ENCODE results near the gene LIPC. TPM values are rescaled to one million over a fixed set of nuclear protein-coding genes. Genes with fewer than 3 reads are reported as not detected.

Gene LIPC
- total RNA-seq, 2 donors from 2014 or later, result 0.17 to 0.26 TPM

- H3K27ac Mint-ChIP-seq, result no peak overlapping the region
- H3K9me3 Mint-ChIP-seq, result no peaks in the 10 kb centered on the region
- H3K36me3 Mint-ChIP-seq (ENCODE audit: low read depth), result no peaks in the 10 kb centered on the region
- no peak overlapping the region for H3K4me3 Mint-ChIP-seq
- peaks cover 7% of the 10 kb centered on the region for H3K4me1 Mint-ChIP-seq
- ATAC-seq (replicated peaks), result no peak
- no peaks in the 10 kb centered on the region for H3K27me3 Mint-ChIP-seq
Observed at GRCh38 chr15:58418135-58418534, 13.7 kb upstream of the LIPC start.

DNA sequence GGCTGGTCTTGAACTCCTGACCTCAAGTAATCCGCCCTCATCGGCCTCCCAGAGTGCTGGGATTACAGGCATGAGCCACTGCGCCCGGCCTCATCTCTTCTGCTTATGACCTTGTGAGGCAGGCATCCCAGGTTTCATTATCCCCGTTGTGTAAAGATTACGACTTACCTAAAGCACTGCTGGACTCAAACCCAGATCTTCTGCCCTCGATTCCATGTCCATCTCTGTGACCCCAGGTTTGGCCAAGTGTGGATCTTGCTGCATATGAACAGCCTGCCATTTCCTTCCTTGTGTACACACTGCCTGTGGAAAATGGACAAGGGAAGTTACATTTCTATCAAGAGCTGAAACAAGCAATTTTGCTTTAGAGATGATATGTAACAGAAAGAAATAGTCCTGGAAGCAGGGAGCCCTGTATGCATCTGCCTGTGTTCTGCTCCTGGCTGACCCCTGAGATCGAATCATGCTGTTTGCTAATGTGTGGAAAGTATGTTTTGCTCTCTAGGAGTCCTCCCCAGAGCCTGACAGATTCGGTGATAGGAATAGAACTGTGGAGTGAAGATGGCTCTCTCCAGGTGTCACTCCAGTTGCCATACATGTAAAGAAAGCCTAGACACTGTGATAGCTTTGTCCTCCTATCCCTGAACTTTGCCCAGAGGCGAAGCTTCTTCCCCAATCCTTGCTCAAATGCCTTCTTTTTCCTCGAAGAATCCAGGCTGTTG lies 11.8 kb upstream of the LIPC start:
- Mint-ChIP-seq H3K27ac (peak overlapping the region; percentile 69), H3K36me3 (ENCODE audit: low read depth) (no peaks in the 10 kb centered on the region), H3K27me3 (no peaks in the 10 kb centered on the region), H3K4me1 (peaks cover 7% of the 10 kb centered on the region), H3K9me3 (no peaks in the 10 kb centered on the region), H3K4me3 (no peak overlapping the region)
- ATAC-seq (replicated peaks), result peak; percentile 11

GRCh38 chr15:58420579-58421043 lies 11.2 kb upstream of the LIPC start:
- no peak overlapping the region for H3K4me3 Mint-ChIP-seq
- no peaks in the 10 kb centered on the region for H3K27me3 Mint-ChIP-seq
- peak overlapping the region; percentile 69 for H3K27ac Mint-ChIP-seq
- no peaks in the 10 kb centered on the region for H3K36me3 Mint-ChIP-seq (ENCODE audit: low read depth)
- peak; percentile 80 for ATAC-seq (replicated peaks)
- no peaks in the 10 kb centered on the region for H3K9me3 Mint-ChIP-seq
- H3K4me1 Mint-ChIP-seq, result peaks cover 7% of the 10 kb centered on the region

- Mint-ChIP-seq H3K4me1 (peaks cover 7% of the 10 kb centered on the region), H3K27me3 (no peaks in the 10 kb centered on the region), H3K4me3 (no peak overlapping the region), H3K36me3 (ENCODE audit: low read depth) (no peaks in the 10 kb centered on the region), H3K9me3 (no peaks in the 10 kb centered on the region), H3K27ac (no peak overlapping the region)
- ATAC-seq (replicated peaks), result no peak
Observed at GRCh38 chr15:58423205-58423604, 8.6 kb upstream of the LIPC start.

DNA sequence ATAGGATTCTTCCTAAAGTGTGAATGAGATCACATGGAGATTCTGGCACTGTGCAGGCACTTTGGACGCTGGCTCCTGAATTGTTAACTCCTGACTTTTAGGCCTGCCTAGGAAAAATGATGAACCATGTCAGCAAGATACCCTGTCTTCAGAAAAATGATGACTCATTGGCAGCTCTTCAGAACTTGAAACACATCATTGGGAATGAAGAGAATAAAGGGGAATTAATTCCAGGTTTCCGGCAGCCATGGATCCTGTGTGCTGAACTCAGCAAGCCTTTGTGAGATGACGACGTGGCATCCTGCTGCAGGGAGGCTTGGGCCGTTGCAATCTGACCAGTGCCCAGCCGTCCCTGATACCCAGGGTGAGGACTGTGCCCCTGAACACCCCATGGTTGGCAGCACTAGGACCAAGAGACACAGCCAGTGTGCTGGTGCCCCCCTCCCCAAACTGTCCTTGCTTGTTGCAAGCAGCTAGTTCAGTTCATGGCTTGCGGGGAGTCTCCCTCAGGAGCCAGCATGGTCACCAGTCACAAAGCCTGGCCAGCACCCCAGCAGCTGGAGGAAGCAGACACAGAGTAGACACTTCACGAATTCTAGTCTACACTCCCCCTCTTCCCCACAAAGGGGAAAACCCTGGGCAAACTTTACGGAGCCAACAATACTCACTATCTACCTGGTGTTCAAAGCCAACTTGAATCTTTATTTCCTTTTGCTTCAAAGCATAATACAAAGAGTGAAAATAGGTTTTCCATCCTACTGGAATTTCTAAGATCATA lies 7.8 kb upstream of the LIPC start:
- Mint-ChIP-seq H3K9me3 (no peaks in the 10 kb centered on the region), H3K27ac (no peak overlapping the region), H3K36me3 (ENCODE audit: low read depth) (no peaks in the 10 kb centered on the region), H3K4me1 (peaks cover 7% of the 10 kb centered on the region), H3K27me3 (no peaks in the 10 kb centered on the region), H3K4me3 (no peak overlapping the region)
- ATAC-seq (replicated peaks), result peak; percentile 64

DNA sequence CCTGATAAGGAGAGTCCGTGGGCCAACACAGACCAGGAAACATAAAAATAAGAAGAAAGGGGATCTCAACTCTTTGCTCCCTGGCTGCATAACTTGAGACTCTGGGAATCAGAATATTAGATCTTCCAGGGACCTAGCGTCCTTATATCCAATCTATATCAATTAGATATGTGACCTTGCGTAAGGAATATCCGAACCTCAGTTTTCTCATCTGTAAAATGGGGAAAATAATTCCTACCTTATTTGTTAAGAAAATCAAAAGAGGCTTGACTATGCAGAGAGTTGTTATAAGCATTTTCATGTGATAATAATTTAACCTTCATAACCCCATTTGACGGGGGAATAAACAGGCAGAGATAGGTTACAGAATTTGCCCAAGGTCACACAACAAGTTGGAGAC lies 7.1 kb upstream of the LIPC start:
- H3K27me3 Mint-ChIP-seq, result no peaks in the 10 kb centered on the region
- H3K9me3 Mint-ChIP-seq, result no peaks in the 10 kb centered on the region
- H3K4me3 Mint-ChIP-seq, result no peak overlapping the region
- H3K27ac Mint-ChIP-seq, result no peak overlapping the region
- peaks cover 7% of the 10 kb centered on the region for H3K4me1 Mint-ChIP-seq
- ATAC-seq (replicated peaks), result no peak
- H3K36me3 Mint-ChIP-seq (ENCODE audit: low read depth), result no peaks in the 10 kb centered on the region

DNA sequence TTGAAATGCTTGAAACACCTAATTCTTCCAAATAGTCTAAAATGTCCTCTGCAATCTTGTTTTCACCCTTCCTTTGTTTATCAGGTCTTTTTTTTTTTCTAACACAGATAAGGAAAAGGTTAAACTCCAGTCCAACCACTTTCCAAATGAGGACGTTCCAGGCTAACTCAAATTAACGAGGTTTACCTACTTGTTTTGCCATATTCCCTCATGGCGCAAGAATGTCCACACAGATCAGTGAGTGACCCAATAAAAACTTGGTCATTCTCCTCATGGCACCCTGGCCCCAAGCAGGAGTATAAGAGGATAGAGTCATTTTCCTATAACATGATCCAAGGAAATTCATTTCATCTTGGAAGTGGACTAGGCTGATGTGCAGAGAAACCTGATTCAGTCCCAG lies 6.6 kb upstream of the LIPC start:
- H3K4me1 Mint-ChIP-seq, result peaks cover 2% of the 10 kb centered on the region
- H3K36me3 Mint-ChIP-seq (ENCODE audit: low read depth), result no peaks in the 10 kb centered on the region
- H3K4me3 Mint-ChIP-seq, result no peak overlapping the region
- H3K27ac Mint-ChIP-seq, result no peak overlapping the region
- no peaks in the 10 kb centered on the region for H3K9me3 Mint-ChIP-seq
- ATAC-seq (replicated peaks), result no peak
- peaks cover 3% of the 10 kb centered on the region for H3K27me3 Mint-ChIP-seq

DNA sequence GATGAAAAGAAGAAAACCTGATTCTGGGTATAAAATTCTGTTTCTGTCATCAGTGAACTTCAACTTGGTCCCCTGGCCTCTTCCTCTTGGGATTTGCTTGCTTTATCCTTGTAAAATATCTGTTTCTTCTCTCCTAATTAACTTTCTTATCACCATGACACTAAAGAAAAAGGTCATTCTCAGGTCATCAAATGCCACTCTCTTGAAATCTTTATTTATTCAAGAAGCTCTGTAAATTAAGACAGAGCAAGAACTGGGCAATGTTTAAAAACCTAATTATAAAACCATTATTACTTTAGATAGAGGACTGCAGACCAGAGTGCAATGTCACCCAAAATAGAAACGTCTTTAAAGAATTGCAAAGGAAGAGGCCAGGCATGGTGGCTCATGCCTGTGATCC lies 6.0 kb upstream of the LIPC start:
- Mint-ChIP-seq H3K4me3 (no peak overlapping the region), H3K36me3 (ENCODE audit: low read depth) (no peaks in the 10 kb centered on the region), H3K27me3 (peaks cover 3% of the 10 kb centered on the region), H3K9me3 (no peaks in the 10 kb centered on the region), H3K4me1 (no peaks in the 10 kb centered on the region), H3K27ac (no peak overlapping the region)
- no peak for ATAC-seq (replicated peaks)

DNA sequence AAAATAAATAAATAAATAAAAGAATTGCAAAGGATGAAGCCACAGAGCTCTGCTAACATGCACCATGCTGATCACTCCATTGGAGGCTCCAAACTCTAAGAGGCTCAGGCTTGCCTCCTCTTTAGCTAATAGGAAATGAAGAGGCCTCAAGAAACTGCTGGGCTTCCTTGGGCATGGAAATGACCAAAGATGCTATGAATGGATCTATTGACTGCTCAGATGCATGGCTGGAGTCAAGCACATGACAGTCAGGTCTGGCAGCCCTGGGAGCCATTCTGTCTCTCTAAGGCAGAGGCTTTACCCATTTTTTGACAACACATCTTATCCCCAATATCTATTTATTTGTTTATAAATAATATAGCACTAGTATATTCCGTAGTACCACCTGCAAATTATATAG lies 5.3 kb upstream of the LIPC start:
- Mint-ChIP-seq H3K4me1 (no peaks in the 10 kb centered on the region), H3K4me3 (no peak overlapping the region), H3K36me3 (ENCODE audit: low read depth) (no peaks in the 10 kb centered on the region), H3K27me3 (peaks cover 3% of the 10 kb centered on the region), H3K27ac (no peak overlapping the region), H3K9me3 (no peaks in the 10 kb centered on the region)
- no peak for ATAC-seq (replicated peaks)

- Mint-ChIP-seq H3K27ac (no peak overlapping the region), H3K36me3 (ENCODE audit: low read depth) (no peaks in the 10 kb centered on the region), H3K9me3 (no peaks in the 10 kb centered on the region), H3K4me1 (no peaks in the 10 kb centered on the region), H3K27me3 (peaks cover 3% of the 10 kb centered on the region), H3K4me3 (no peak overlapping the region)
- no peak for ATAC-seq (replicated peaks)
Observed at GRCh38 chr15:58427987-58428386, 3.8 kb upstream of the LIPC start.

GRCh38 chr15:58430224-58430787 lies 1.5 kb upstream of the LIPC start:
- H3K4me3 Mint-ChIP-seq, result no peak overlapping the region
- peaks cover 3% of the 10 kb centered on the region for H3K27me3 Mint-ChIP-seq
- ATAC-seq (replicated peaks), result no peak
- H3K27ac Mint-ChIP-seq, result no peak overlapping the region
- no peaks in the 10 kb centered on the region for H3K4me1 Mint-ChIP-seq
- no peaks in the 10 kb centered on the region for H3K9me3 Mint-ChIP-seq
- no peaks in the 10 kb centered on the region for H3K36me3 Mint-ChIP-seq (ENCODE audit: low read depth)

DNA sequence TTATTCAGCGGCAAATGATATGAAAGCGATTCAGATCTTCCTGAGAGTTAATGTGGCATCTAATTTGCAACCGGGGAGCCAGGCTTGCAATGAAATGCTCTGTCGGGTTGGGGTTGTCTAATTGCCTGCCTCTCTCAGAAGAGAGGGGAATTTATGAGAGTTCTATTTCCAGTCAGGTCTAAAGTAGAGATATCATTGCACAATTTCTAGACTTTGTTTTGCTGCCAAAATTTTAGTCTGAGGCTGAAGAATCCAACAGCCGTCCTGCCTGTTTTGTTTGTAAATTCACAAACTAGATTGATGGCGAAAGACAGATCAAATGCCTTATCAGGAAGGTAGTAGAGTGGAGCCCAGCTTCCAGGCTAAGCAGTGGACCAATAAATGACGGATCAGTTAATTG lies 610 bp downstream of the LIPC start:
- Mint-ChIP-seq H3K36me3 (ENCODE audit: low read depth) (no peaks in the 10 kb centered on the region), H3K4me1 (no peaks in the 10 kb centered on the region), H3K9me3 (no peaks in the 10 kb centered on the region), H3K27me3 (peaks cover 3% of the 10 kb centered on the region), H3K4me3 (no peak overlapping the region), H3K27ac (no peak overlapping the region)
- ATAC-seq (replicated peaks), result no peak

DNA sequence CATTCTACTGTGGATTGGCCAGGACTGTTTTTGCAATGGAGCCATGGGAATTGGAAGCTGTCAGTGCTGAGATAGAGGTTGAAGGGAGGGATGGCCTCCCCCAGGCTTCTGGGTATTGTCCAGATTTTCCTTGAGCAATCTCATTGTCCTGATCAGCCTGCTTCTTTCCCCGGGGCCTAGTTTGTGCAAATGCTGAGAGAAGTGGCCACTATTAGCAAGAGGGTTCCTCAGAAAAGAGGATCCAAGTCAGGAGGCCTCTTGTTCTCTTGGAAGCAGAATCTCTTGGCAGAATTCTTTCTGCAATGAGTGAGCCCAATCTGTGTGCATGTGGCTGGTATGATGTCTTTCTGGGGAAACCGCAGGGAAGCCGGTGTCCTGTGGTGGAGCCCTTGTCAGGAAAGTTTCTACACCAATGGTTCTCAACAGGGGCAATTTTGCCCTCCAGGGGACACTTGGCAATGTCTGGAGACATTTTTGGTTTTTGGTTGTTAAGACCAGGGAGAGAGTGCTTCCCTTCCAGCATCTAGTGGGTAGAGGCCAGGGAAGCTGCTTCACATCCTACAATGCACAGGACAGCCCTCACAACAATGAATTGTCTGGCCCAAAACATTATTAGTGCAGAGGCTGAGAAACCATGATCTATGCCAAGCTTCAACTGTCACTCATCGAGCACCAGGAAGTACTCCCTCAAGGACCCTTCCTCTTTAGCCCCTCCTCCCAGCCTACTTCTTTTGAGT lies 2.0 kb downstream of the LIPC start:
- H3K27me3 Mint-ChIP-seq, result peaks cover 3% of the 10 kb centered on the region
- no peaks in the 10 kb centered on the region for H3K9me3 Mint-ChIP-seq
- H3K36me3 Mint-ChIP-seq (ENCODE audit: low read depth), result no peaks in the 10 kb centered on the region

DNA sequence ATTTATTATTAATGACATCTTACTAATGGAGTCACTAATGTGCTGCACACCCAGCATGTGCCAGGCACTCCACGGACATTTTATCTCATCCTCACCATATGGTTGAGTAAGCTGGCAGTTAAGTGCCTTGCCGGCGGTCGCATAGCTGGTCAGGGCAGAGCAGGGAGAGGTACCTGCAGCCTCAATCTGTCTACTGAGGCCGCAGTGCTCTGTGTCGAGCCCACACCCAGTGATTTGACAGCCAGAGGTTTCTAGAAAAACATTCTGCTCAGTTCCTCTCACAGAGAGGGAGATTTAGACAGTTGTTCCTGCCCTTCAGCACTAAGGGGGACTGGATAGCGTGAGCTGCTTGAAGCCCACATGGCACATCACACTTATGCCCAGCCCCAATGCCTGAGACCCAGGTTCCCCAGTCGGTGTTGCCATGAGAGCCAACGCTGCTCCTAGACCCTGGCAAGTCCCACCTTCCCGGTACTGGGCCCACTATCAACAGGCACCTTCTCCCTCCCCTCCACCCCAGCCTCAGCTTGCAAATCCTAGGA lies 2.6 kb downstream of the LIPC start:
- H3K36me3 Mint-ChIP-seq (ENCODE audit: low read depth), result no peaks in the 10 kb centered on the region
- peaks cover 3% of the 10 kb centered on the region for H3K27me3 Mint-ChIP-seq
- no peaks in the 10 kb centered on the region for H3K4me1 Mint-ChIP-seq
- no peak overlapping the region for H3K27ac Mint-ChIP-seq
- no peak for ATAC-seq (replicated peaks)
- no peak overlapping the region for H3K4me3 Mint-ChIP-seq
- no peaks in the 10 kb centered on the region for H3K9me3 Mint-ChIP-seq

More for the DNA sequence above, 2.0 kb downstream of the LIPC start:
- ATAC-seq (replicated peaks), result no peak
- Mint-ChIP-seq H3K4me1 (no peaks in the 10 kb centered on the region), H3K4me3 (no peak overlapping the region), H3K27ac (no peak overlapping the region)
